Trophoblast cell (in vitro differentiated cells and primary cell): ENCODE results near the gene KIRREL3.

Experiments
- DNase-seq, 2 donors: peaks; one replicate each; pipeline ENCODE4 v3.0.0-alpha.2; 2016
- H2AFZ ChIP-seq: 2 replicates; pipeline ENCODE4 v1.6.1; 2013; ENCODE audit warnings: low read length, moderate library complexity, mild to moderate bottlenecking; ENCODE audit not compliant: insufficient read depth, poor library complexity
- H2AK5ac ChIP-seq: 2 replicates; pipeline ENCODE4 v1.6.1; 2013; ENCODE audit warnings: mild to moderate bottlenecking, low read length
- H2BK120ac ChIP-seq: 2 replicates; pipeline ENCODE4 v1.6.1; 2013; ENCODE audit warnings: low read length, mild to moderate bottlenecking, moderate library complexity; ENCODE audit not compliant: insufficient read depth, poor library complexity
- H2BK12ac ChIP-seq: 2 replicates; pipeline ENCODE4 v1.6.1; 2013; ENCODE audit warnings: mild to moderate bottlenecking, low read length, moderate library complexity
- H2BK5ac ChIP-seq: 2 replicates; pipeline ENCODE4 v1.6.1; 2013; ENCODE audit warnings: low read length, low read depth, moderate library complexity, mild to moderate bottlenecking; ENCODE audit not compliant: poor library complexity
- H3K14ac ChIP-seq: 2 replicates; pipeline ENCODE4 v1.6.1; 2013; ENCODE audit warnings: mild to moderate bottlenecking, low read length
- H3K18ac ChIP-seq: 2 replicates; pipeline ENCODE4 v1.6.1; 2013; ENCODE audit warnings: mild to moderate bottlenecking, low read length
- H3K23ac ChIP-seq: 2 replicates; pipeline ENCODE4 v1.6.1; 2013; ENCODE audit warnings: low read length
- H3K27ac ChIP-seq: 2 replicates; pipeline ENCODE4 v1.5.1; 2013; ENCODE audit warnings: low read depth, mild to moderate bottlenecking, inconsistent platforms, low read length, moderate library complexity
- H3K27me3 ChIP-seq: 2 replicates; pipeline ENCODE4 v1.6.1; 2013; ENCODE audit warnings: inconsistent platforms, mild to moderate bottlenecking, low read length, moderate library complexity; ENCODE audit not compliant: insufficient read depth
- H3K36me3 ChIP-seq, 2 experiments: 1 replicate in 1 of 2; 2 replicates in 1 of 2; pipeline ENCODE4 v1.6.1; 2013; ENCODE audit warnings: low read length in 2 of 2, mild to moderate bottlenecking in 2 of 2, moderate library complexity in 1 of 2; ENCODE audit not compliant: insufficient read depth in 2 of 2, control insufficient read depth in 1 of 2
- H3K4ac ChIP-seq: 2 replicates; pipeline ENCODE4 v1.6.1; 2013; ENCODE audit warnings: low read depth, mild to moderate bottlenecking, low read length, moderate library complexity
- H3K4me1 ChIP-seq, 2 experiments: 1 replicate in 1 of 2; 2 replicates in 1 of 2; pipeline ENCODE4 v1.6.1; 2013; ENCODE audit warnings: low read length in 2 of 2, mild to moderate bottlenecking in 2 of 2, moderate library complexity in 1 of 2; ENCODE audit not compliant: insufficient read depth in 2 of 2, control insufficient read depth in 1 of 2
- H3K4me2 ChIP-seq: 2 replicates; pipeline ENCODE4 v1.6.1; 2013; ENCODE audit warnings: inconsistent platforms, mild to moderate bottlenecking, low read length, moderate library complexity
- H3K4me3 ChIP-seq: 2 replicates; pipeline ENCODE4 v1.5.1; 2013; ENCODE audit warnings: mild to moderate bottlenecking, low read depth, low read length, inconsistent platforms
- H3K79me1 ChIP-seq: one replicate; pipeline ENCODE4 v1.6.1; 2013; ENCODE audit warnings: low read length
- H3K79me2 ChIP-seq: 2 replicates; pipeline ENCODE4 v1.6.1; 2013; ENCODE audit warnings: low read length, mild to moderate bottlenecking; ENCODE audit not compliant: control insufficient read depth, insufficient read depth, poor library complexity
- H3K9ac ChIP-seq: 2 replicates; pipeline ENCODE4 v1.6.1; 2013; ENCODE audit warnings: mild to moderate bottlenecking, low read length
- H3K9me3 ChIP-seq: 2 replicates; pipeline ENCODE4 v1.6.1; 2013; ENCODE audit warnings: low read depth, mild to moderate bottlenecking, control low read depth, inconsistent platforms, low read length; ENCODE audit not compliant: insufficient read depth
- H4K12ac ChIP-seq: 2 replicates; pipeline ENCODE4 v1.6.1; 2013; ENCODE audit warnings: low read depth, mild to moderate bottlenecking, low read length, moderate library complexity
- H4K8ac ChIP-seq: 2 replicates; pipeline ENCODE4 v1.6.1; 2013; ENCODE audit warnings: low read depth, mild to moderate bottlenecking, low read length, moderate library complexity
- H4K91ac ChIP-seq: one replicate; pipeline ENCODE4 v1.6.1; 2013; ENCODE audit warnings: low read depth, mild to moderate bottlenecking, low read length, moderate library complexity
- WGBS: extraction: QIAGEN DNeasy Blood & Tissue Kit; methylation state at CpG from one replicate; pipeline ENCODE4 v1.1.7; 2013; ENCODE audit warnings: missing lambda C conversion rate; ENCODE audit not compliant: insufficient read length, insufficient coverage; ENCODE audit errors: extremely low coverage; 5-methylcytosine and 5-hydroxymethylcytosine counted together

The KIRREL3 gene

GRCh38 chr11:126755526-126755925 lies 245.0 kb downstream of the KIRREL3 start:
- H2BK12ac ChIP-seq = no peak overlapping the region
- no peak overlapping the region for H3K14ac ChIP-seq
- H3K4ac ChIP-seq = no peak overlapping the region
- no peak overlapping the region for H2AFZ ChIP-seq
- H3K36me3 ChIP-seq = no peaks in the 10 kb centered on the region
- H2BK5ac ChIP-seq = no peak overlapping the region
- no peaks in the 10 kb centered on the region for H3K27me3 ChIP-seq
- no peak for DNase-seq
- no peak overlapping the region for H3K27ac ChIP-seq
- H3K4me3 ChIP-seq = no peak overlapping the region
- H3K9me3 ChIP-seq = no peaks in the 10 kb centered on the region
- H3K23ac ChIP-seq = no peak overlapping the region
- no peaks in the 10 kb centered on the region for H3K79me1 ChIP-seq
- no peak overlapping the region for H3K18ac ChIP-seq
- H3K4me1 ChIP-seq = no peaks in the 10 kb centered on the region
- WGBS = no CpG with 5 or more reads among the region's 4 CpGs
- H4K12ac ChIP-seq = no peak overlapping the region
- no peak overlapping the region for H2AK5ac ChIP-seq
- H3K4me2 ChIP-seq = no peak overlapping the region
- no peak overlapping the region for H3K9ac ChIP-seq
- H3K79me2 ChIP-seq = no peaks in the 10 kb centered on the region
- H4K91ac ChIP-seq = no peak overlapping the region
- no peak overlapping the region for H2BK120ac ChIP-seq
- H4K8ac ChIP-seq = no peak overlapping the region

GRCh38 chr11:126754591-126755426 lies 245.8 kb downstream of the KIRREL3 start:
- Histone ChIP-seq H2AK5ac (no peak overlapping the region), H2BK120ac (no peak overlapping the region), H2BK12ac (no peak overlapping the region), H4K12ac (no peak overlapping the region), H3K4me2 (no peak overlapping the region), H3K79me1 (no peaks in the 10 kb centered on the region), H3K4ac (no peak overlapping the region), H3K27ac (no peak overlapping the region), H3K9me3 (no peaks in the 10 kb centered on the region), H3K4me3 (no peak overlapping the region), H3K4me1 (no peaks in the 10 kb centered on the region), H3K23ac (no peak overlapping the region), H3K18ac (no peak overlapping the region), H4K8ac (no peak overlapping the region), H2AFZ (no peak overlapping the region), H3K14ac (no peak overlapping the region), H3K9ac (no peak overlapping the region), H3K79me2 (no peaks in the 10 kb centered on the region), H4K91ac (no peak overlapping the region), H3K27me3 (no peaks in the 10 kb centered on the region), H3K36me3 (no peaks in the 10 kb centered on the region), H2BK5ac (no peak overlapping the region)
- whole genome bisulfite sequencing = no CpG with 5 or more reads among the region's 7 CpGs
- no peak for DNase-seq

GRCh38 chr11:126753990-126754389 lies 246.6 kb downstream of the KIRREL3 start:
- WGBS = no CpG with 5 or more reads among the region's 1 CpG
- no peaks in the 10 kb centered on the region for H3K9me3 ChIP-seq
- no peaks in the 10 kb centered on the region for H3K4me1 ChIP-seq
- H3K9ac ChIP-seq = no peak overlapping the region
- no peak overlapping the region for H2BK120ac ChIP-seq
- no peak overlapping the region for H3K23ac ChIP-seq
- H3K36me3 ChIP-seq = no peaks in the 10 kb centered on the region
- no peaks in the 10 kb centered on the region for H3K79me1 ChIP-seq
- H3K4me2 ChIP-seq = no peak overlapping the region
- no peak overlapping the region for H2AFZ ChIP-seq
- no peak overlapping the region for H3K4ac ChIP-seq
- H3K18ac ChIP-seq = no peak overlapping the region
- no peak overlapping the region for H3K14ac ChIP-seq
- H3K79me2 ChIP-seq = no peaks in the 10 kb centered on the region
- no peak overlapping the region for H2BK12ac ChIP-seq
- no peak overlapping the region for H2AK5ac ChIP-seq
- H4K12ac ChIP-seq = no peak overlapping the region
- H4K91ac ChIP-seq = no peak overlapping the region
- no peaks in the 10 kb centered on the region for H3K27me3 ChIP-seq
- H4K8ac ChIP-seq = no peak overlapping the region
- H2BK5ac ChIP-seq = no peak overlapping the region
- H3K4me3 ChIP-seq = no peak overlapping the region
- H3K27ac ChIP-seq = no peak overlapping the region
- no peak for DNase-seq

GRCh38 chr11:126751242-126751641 lies 249.3 kb downstream of the KIRREL3 start:
- Histone ChIP-seq H3K23ac (no peak overlapping the region), H3K27ac (no peak overlapping the region), H3K9me3 (no peaks in the 10 kb centered on the region), H3K4me1 (no peaks in the 10 kb centered on the region), H4K12ac (no peak overlapping the region), H3K18ac (no peak overlapping the region), H3K4me2 (no peak overlapping the region), H3K4me3 (no peak overlapping the region), H3K14ac (no peak overlapping the region), H3K27me3 (no peaks in the 10 kb centered on the region), H3K9ac (no peak overlapping the region), H2AFZ (no peak overlapping the region), H3K4ac (no peak overlapping the region), H4K8ac (no peak overlapping the region), H2BK120ac (no peak overlapping the region), H4K91ac (no peak overlapping the region), H2BK12ac (no peak overlapping the region), H2BK5ac (no peak overlapping the region), H3K79me1 (no peaks in the 10 kb centered on the region), H3K36me3 (no peaks in the 10 kb centered on the region), H2AK5ac (no peak overlapping the region), H3K79me2 (no peaks in the 10 kb centered on the region)
- WGBS = no CpG with 5 or more reads among the region's 4 CpGs
- DNase-seq = no peak
